SK-N-SH (cell line): ENCODE results near the gene UBXN1. TPM values are rescaled to one million over a fixed set of nuclear protein-coding genes. Genes with fewer than 3 reads are reported as not detected.

Source experiments
- CTCF ChIA-PET: fragments of 300-600, 350-600 bp; formaldehyde crosslinking; extraction: SDS; loops from one replicate; lab custom pipeline; 2021; lab: Yijun Ruan, JAX
- POLR2A ChIA-PET: fragments of 350-600 bp; sonication (Branson Sonifier 250); formaldehyde crosslinking; extraction: SDS; loops from one replicate; lab custom pipeline; 2020; ENCODE audit warnings: antibody characterized with exemption, inconsistent platforms; lab: Yijun Ruan, JAX
- DNase-seq: peaks from one replicate; pipeline ENCODE4 v3.0.0; 2012
- H2AFZ ChIP-seq: fragments of 200-600 bp; sonication (generic); 2 replicates; pipeline ENCODE4 v1.8.1; 2016; ENCODE audit warnings: antibody characterized with exemption, mild to moderate bottlenecking, low read depth
- H3F3A ChIP-seq: fragments of 200-600 bp; sonication (generic); replicated peaks from 2 replicates; pipeline ENCODE3; 2016; ENCODE audit warnings: antibody characterized with exemption, mild to moderate bottlenecking; ENCODE audit not compliant: insufficient read depth
- H3K27ac ChIP-seq, 2 experiments: fragments of 200-500 bp in 1 of 2; fragments of 200-600 bp in 1 of 2; sonication (Bioruptor generic) in 1 of 2; sonication (generic), shearing (Covaris generic) in 1 of 2; 2 replicates each; pipeline versions ENCODE4 v1.5.1 to v1.6.1; 2014 to 2016; ENCODE audit warnings: low read depth in 2 of 2, inconsistent platforms in 1 of 2, low read length in 1 of 2, mild to moderate bottlenecking in 1 of 2, mixed read lengths in 1 of 2
- H3K27me3 ChIP-seq: fragments of 200-600 bp; sonication (generic), shearing (Covaris generic); 2 replicates; pipeline ENCODE4 v1.6.1; 2016; ENCODE audit warnings: mixed run types; ENCODE audit not compliant: insufficient read depth
- H3K36me3 ChIP-seq, 2 experiments: fragments of 200-500 bp in 1 of 2; fragments of 200-600 bp in 1 of 2; sonication (Bioruptor generic) in 1 of 2; sonication (generic) in 1 of 2; replicated peaks in 1 of 2; 2 replicates each; pipeline versions ENCODE3 to v1.5.1; 2014 to 2016; ENCODE audit warnings: low read length in 1 of 2, mild to moderate bottlenecking in 1 of 2; ENCODE audit not compliant: insufficient read depth in 2 of 2, control insufficient read depth in 1 of 2
- H3K4me1 ChIP-seq, 2 experiments: fragments of 200-500 bp in 1 of 2; fragments of 200-600 bp in 1 of 2; sonication (Bioruptor generic) in 1 of 2; sonication (generic), shearing (Covaris generic) in 1 of 2; 2 replicates each; pipeline versions ENCODE4 v1.5.1 to v1.6.1; 2014 to 2016; ENCODE audit warnings: low read depth in 1 of 2, low read length in 1 of 2, mixed run types in 1 of 2; ENCODE audit not compliant: insufficient read depth in 2 of 2, control insufficient read depth in 1 of 2
- H3K4me2 ChIP-seq: fragments of 200-600 bp; sonication (generic), shearing (Covaris generic); 2 replicates; pipeline ENCODE4 v1.6.1; 2017; ENCODE audit warnings: mixed run types
- H3K4me3 ChIP-seq, 2 experiments: fragments of 200-500 bp in 1 of 2; fragments of 200-600 bp in 1 of 2; sonication (Bioruptor generic) in 1 of 2; sonication (generic), shearing (Covaris generic) in 1 of 2; 2 replicates each; pipeline versions ENCODE4 v1.5.1 to v1.8.1; 2014 to 2016; ENCODE audit warnings: low read depth in 2 of 2, inconsistent platforms in 1 of 2, low read length in 1 of 2, mild to moderate bottlenecking in 1 of 2, mixed read lengths in 1 of 2, moderate library complexity in 1 of 2
- H3K79me2 ChIP-seq: fragments of 200-600 bp; sonication (generic); 2 replicates; pipeline ENCODE4 v1.8.1; 2017; ENCODE audit warnings: mild to moderate bottlenecking; ENCODE audit not compliant: insufficient read depth
- H3K9ac ChIP-seq: fragments of 200-600 bp; sonication (generic); 2 replicates; pipeline ENCODE4 v1.6.1; 2017; ENCODE audit warnings: mixed run types
- H3K9me2 ChIP-seq: fragments of 200-600 bp; sonication (generic); 2 replicates; pipeline ENCODE4 v1.6.1; 2017; ENCODE audit warnings: mixed run types
- H3K9me3 ChIP-seq: fragments of 200-600 bp; sonication (generic); 2 replicates; pipeline ENCODE4 v1.6.1; 2017; ENCODE audit warnings: mixed run types, mild to moderate bottlenecking, moderate library complexity
- H4K20me1 ChIP-seq: fragments of 200-600 bp; sonication (generic); 2 replicates; pipeline ENCODE4 v1.6.1; 2017; ENCODE audit warnings: mild to moderate bottlenecking, mixed run types; ENCODE audit not compliant: insufficient read depth
- ELF1 ChIP-seq: IDR thresholded peaks from 2 replicates; pipeline ENCODE4 v1.4.0; 2012
- EP300 ChIP-seq, 2 experiments: IDR thresholded peaks; 2 replicates each; pipeline versions ENCODE4 v1.4.0 to v1.6.1; 2012; ENCODE audit warnings: borderline replicate concordance in 1 of 2, low read depth in 1 of 2, low read length in 1 of 2
- GABPA ChIP-seq: IDR thresholded peaks from 2 replicates; pipeline ENCODE4 v1.4.0; 2012; ENCODE audit warnings: low read depth, mild to moderate bottlenecking
- GATA2 ChIP-seq: sonication (generic); formaldehyde crosslinking; IDR thresholded peaks from 2 replicates; pipeline ENCODE4 v1.5.0; 2020; ENCODE audit warnings: mild to moderate bottlenecking, missing genetic modification reagents
- MEF2A ChIP-seq: IDR thresholded peaks from 2 replicates; pipeline ENCODE4 v1.4.0; 2012; ENCODE audit warnings: low read depth, borderline replicate concordance
- NFIC ChIP-seq: IDR thresholded peaks from 2 replicates; pipeline ENCODE4 v1.4.0; 2012; ENCODE audit warnings: borderline replicate concordance
- NRF1 ChIP-seq: IDR thresholded peaks from 2 replicates; pipeline ENCODE4 v1.6.1; 2012; ENCODE audit warnings: low read depth, mild to moderate bottlenecking, low read length
- RCOR1 ChIP-seq: fragments of 150-350 bp; IDR thresholded peaks from 2 replicates; pipeline ENCODE4 v1.6.1; 2017; ENCODE audit warnings: antibody characterized with exemption, low read length
- RXRA ChIP-seq: IDR thresholded peaks from 2 replicates; pipeline ENCODE4 v1.4.0; 2012; ENCODE audit warnings: low read depth, mild to moderate bottlenecking, borderline replicate concordance
- SIN3A ChIP-seq: IDR thresholded peaks from 2 replicates; pipeline ENCODE4 v1.6.1; 2012; ENCODE audit warnings: low read depth, mild to moderate bottlenecking, low read length, moderate library complexity, borderline replicate concordance
- SMC3 ChIP-seq: IDR thresholded peaks from 2 replicates; pipeline ENCODE4 v1.6.1; 2012; ENCODE audit warnings: low read depth, low read length, improper control_type of control experiment
- TEAD4 ChIP-seq: IDR thresholded peaks from 2 replicates; pipeline ENCODE4 v1.4.0; 2012; ENCODE audit warnings: mild to moderate bottlenecking, borderline replicate concordance; ENCODE audit not compliant: insufficient read depth
- YY1 ChIP-seq: IDR thresholded peaks from 2 replicates; pipeline ENCODE4 v1.4.0; 2012; ENCODE audit warnings: low read depth, mild to moderate bottlenecking
- WGBS: methylation state at CpG from one replicate; pipeline ENCODE4 v1.1.6; 2017; ENCODE audit warnings: low lambda C conversion rate; 5-methylcytosine and 5-hydroxymethylcytosine counted together
- polyA plus RNA-seq, 3 experiments: library from polyadenylated mRNA; depleted of rRNA; stranded (reverse); fragments of >200 nt; gene quantifications; 2 replicates each; pipeline ENCODE4 v1.2.3, GENCODE V29; 2012
- TF ChIP-seq, protein P1 (sequence below): IDR thresholded peaks from 2 replicates; pipeline ENCODE4 v1.4.0; 2012; ENCODE audit warnings: low read depth, borderline replicate concordance
- TF ChIP-seq, protein P2 (sequence below): IDR thresholded peaks from 2 replicates; pipeline ENCODE4; 2012
- TF ChIP-seq, protein P3 (sequence below): IDR thresholded peaks from 2 replicates; pipeline ENCODE4 v1.6.1; 2012; ENCODE audit warnings: mild to moderate bottlenecking, low read depth, low read length, moderate library complexity
- TF ChIP-seq, protein P4 (sequence below): fragments of 150-350 bp; IDR thresholded peaks from 2 replicates; pipeline ENCODE4 v1.6.1; 2017; ENCODE audit warnings: antibody characterized with exemption, low read length, low read depth, borderline replicate concordance
- TF ChIP-seq, protein P5 (sequence below): fragments of 200-600 bp; sonication (generic); IDR thresholded peaks from 2 replicates; pipeline ENCODE4 v1.6.1; 2017; ENCODE audit warnings: antibody characterized with exemption, mild to moderate bottlenecking, moderate library complexity

The UBXN1 gene
- polyA plus RNA-seq, 1 of the 3 experiments (the other 2 are of a cell fraction) = 256 TPM

- TF ChIP-seq GABPA (no peak), ELF1 (no peak), YY1 (no peak), EP300 (IDR thresholded peaks at IDR 0.05; ENCODE audit: borderline replicate concordance in 1 of 2, low read depth in 1 of 2, low read length in 1 of 2) (no peak), TEAD4 (no peak), GATA2 (CRISPR knock-in tag) (no peak), RXRA (no peak)
- TF ChIP-seq, protein P1, sequence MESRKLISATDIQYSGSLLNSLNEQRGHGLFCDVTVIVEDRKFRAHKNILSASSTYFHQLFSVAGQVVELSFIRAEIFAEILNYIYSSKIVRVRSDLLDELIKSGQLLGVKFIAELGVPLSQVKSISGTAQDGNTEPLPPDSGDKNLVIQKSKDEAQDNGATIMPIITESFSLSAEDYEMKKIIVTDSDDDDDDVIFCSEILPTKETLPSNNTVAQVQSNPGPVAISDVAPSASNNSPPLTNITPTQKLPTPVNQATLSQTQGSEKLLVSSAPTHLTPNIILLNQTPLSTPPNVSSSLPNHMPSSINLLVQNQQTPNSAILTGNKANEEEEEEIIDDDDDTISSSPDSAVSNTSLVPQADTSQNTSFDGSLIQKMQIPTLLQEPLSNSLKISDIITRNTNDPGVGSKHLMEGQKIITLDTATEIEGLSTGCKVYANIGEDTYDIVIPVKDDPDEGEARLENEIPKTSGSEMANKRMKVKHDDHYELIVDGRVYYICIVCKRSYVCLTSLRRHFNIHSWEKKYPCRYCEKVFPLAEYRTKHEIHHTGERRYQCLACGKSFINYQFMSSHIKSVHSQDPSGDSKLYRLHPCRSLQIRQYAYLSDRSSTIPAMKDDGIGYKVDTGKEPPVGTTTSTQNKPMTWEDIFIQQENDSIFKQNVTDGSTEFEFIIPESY = no peak
- TF ChIP-seq, protein P2, sequence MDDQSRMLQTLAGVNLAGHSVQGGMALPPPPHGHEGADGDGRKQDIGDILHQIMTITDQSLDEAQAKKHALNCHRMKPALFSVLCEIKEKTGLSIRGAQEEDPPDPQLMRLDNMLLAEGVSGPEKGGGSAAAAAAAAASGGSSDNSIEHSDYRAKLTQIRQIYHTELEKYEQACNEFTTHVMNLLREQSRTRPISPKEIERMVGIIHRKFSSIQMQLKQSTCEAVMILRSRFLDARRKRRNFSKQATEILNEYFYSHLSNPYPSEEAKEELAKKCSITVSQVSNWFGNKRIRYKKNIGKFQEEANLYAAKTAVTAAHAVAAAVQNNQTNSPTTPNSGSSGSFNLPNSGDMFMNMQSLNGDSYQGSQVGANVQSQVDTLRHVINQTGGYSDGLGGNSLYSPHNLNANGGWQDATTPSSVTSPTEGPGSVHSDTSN = no peak
Measured at GRCh38 chr11:62710001-62710345, 31.1 kb upstream of the UBXN1 start (continued).

GRCh38 chr11:62709247-62710000 lies 30.6 kb upstream of the UBXN1 start:
- Histone ChIP-seq H3K4me1 (peaks cover 22 to 45% of the 10 kb centered on the region in 2 experiments; a peak in 3 of 4 replicates), H3K36me3 (peaks cover 35 to 41% of the 10 kb centered on the region in 2 experiments), H3F3A (peaks cover 54% of the 10 kb centered on the region), H3K9me2 (no peaks in the 10 kb centered on the region), H3K27me3 (no peaks in the 10 kb centered on the region), H3K4me2 (peak overlapping the region; percentile 81), H2AFZ (peak overlapping the region; percentile 93), H3K27ac (peak overlapping the region; percentile 85 to 94), H4K20me1 (no peaks in the 10 kb centered on the region), H3K4me3 (peak overlapping the region; percentile 48 to 59), H3K9me3 (no peaks in the 10 kb centered on the region), H3K79me2 (peaks cover 10% of the 10 kb centered on the region; the same call in 1 of the 2 replicates), H3K9ac (peak overlapping the region; percentile 70)
- ChIA-PET POLR2A (interaction anchor here (0.6 to 4.0 kb wide), 10 partner anchors 16 to 180 kb away, joined by 3 to 24 read pairs (median 4); partner anchors contain the start of genes C11orf98, CSKMT, HNRNPUL2 and LBHD1), CTCF (interaction anchor here (0.8 to 6.6 kb wide), 5 partner anchors 15 to 175 kb away, joined by 3 to 48 read pairs (median 3); no protein-coding TSS in a partner anchor)
- WGBS = 31% methylated on average over 26 of the region's 47 CpGs
- peak; percentile 89 for DNase-seq
- peak; percentile 95 for TF ChIP-seq TEAD4
- TF ChIP-seq NRF1 = no peak
- TF ChIP-seq, protein P3, sequence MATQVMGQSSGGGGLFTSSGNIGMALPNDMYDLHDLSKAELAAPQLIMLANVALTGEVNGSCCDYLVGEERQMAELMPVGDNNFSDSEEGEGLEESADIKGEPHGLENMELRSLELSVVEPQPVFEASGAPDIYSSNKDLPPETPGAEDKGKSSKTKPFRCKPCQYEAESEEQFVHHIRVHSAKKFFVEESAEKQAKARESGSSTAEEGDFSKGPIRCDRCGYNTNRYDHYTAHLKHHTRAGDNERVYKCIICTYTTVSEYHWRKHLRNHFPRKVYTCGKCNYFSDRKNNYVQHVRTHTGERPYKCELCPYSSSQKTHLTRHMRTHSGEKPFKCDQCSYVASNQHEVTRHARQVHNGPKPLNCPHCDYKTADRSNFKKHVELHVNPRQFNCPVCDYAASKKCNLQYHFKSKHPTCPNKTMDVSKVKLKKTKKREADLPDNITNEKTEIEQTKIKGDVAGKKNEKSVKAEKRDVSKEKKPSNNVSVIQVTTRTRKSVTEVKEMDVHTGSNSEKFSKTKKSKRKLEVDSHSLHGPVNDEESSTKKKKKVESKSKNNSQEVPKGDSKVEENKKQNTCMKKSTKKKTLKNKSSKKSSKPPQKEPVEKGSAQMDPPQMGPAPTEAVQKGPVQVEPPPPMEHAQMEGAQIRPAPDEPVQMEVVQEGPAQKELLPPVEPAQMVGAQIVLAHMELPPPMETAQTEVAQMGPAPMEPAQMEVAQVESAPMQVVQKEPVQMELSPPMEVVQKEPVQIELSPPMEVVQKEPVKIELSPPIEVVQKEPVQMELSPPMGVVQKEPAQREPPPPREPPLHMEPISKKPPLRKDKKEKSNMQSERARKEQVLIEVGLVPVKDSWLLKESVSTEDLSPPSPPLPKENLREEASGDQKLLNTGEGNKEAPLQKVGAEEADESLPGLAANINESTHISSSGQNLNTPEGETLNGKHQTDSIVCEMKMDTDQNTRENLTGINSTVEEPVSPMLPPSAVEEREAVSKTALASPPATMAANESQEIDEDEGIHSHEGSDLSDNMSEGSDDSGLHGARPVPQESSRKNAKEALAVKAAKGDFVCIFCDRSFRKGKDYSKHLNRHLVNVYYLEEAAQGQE = no peak
- TF ChIP-seq, protein P2 = peak; percentile 45; the same call in 1 of the 2 replicates
- TF ChIP-seq SIN3A = 0 out of 2 replicates have a peak, but pooled peaks have one; percentile 62
- no peak for TF ChIP-seq SMC3
- TF ChIP-seq NFIC = no peak
- TF ChIP-seq, protein P4, sequence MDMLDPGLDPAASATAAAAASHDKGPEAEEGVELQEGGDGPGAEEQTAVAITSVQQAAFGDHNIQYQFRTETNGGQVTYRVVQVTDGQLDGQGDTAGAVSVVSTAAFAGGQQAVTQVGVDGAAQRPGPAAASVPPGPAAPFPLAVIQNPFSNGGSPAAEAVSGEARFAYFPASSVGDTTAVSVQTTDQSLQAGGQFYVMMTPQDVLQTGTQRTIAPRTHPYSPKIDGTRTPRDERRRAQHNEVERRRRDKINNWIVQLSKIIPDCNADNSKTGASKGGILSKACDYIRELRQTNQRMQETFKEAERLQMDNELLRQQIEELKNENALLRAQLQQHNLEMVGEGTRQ = no peak
- TF ChIP-seq GABPA = peak; percentile 72
- TF ChIP-seq RCOR1 = peak; percentile 27
- TF ChIP-seq, protein P5, sequence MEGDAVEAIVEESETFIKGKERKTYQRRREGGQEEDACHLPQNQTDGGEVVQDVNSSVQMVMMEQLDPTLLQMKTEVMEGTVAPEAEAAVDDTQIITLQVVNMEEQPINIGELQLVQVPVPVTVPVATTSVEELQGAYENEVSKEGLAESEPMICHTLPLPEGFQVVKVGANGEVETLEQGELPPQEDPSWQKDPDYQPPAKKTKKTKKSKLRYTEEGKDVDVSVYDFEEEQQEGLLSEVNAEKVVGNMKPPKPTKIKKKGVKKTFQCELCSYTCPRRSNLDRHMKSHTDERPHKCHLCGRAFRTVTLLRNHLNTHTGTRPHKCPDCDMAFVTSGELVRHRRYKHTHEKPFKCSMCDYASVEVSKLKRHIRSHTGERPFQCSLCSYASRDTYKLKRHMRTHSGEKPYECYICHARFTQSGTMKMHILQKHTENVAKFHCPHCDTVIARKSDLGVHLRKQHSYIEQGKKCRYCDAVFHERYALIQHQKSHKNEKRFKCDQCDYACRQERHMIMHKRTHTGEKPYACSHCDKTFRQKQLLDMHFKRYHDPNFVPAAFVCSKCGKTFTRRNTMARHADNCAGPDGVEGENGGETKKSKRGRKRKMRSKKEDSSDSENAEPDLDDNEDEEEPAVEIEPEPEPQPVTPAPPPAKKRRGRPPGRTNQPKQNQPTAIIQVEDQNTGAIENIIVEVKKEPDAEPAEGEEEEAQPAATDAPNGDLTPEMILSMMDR = no peak
- no peak for TF ChIP-seq MEF2A
